ENCODE results near the gene C16orf86. TPM values are rescaled to one million over a fixed set of nuclear protein-coding genes. Genes with fewer than 3 reads are reported as not detected.

Gene C16orf86
- total RNA-seq, 1 experiment from 2014 or later = 4.9 TPM

DNA sequence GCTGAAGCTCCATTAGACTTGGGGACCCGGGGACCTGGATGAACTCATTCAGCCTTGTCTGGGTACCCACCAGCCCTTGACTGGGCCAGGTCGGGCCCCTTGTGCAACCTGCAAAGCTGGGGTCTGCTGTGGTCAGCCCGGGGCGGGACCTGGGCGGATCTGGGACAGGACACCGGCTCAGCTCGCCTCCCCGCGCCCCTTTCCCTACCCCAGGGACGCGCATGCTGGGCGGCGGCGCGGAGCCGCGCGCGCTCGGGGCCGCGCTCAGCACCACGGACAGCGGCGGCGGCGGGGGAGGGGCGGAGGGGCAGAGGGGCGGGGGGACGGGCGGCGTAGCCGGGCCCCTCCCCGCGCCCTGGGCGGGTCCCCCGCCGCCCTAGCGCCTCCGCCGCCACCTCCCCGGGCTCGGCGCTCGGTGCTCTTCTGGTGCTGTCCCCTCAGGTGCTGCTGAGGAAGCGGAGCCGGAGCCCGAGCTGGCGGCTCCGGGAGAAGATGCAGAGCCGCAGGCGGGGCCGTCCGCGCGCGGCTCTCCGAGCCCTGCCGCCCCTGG lies 14.0 kb upstream of the C16orf86 start (continued):
- TF ChIP-seq FOXP4 (CRISPR knock-in tag; IDR thresholded peaks at IDR 0.05) = peak; percentile 70
- 0 out of 2 replicates have a peak, but pooled peaks have one; percentile 20 for TF ChIP-seq NFE2L1 (CRISPR knock-in tag; IDR thresholded peaks at IDR 0.05)
- no peak for TF ChIP-seq FOXK1 (CRISPR knock-in tag; IDR thresholded peaks at IDR 0.05)
- 0 out of 2 replicates have a peak, but pooled peaks have one; percentile 22 for TF ChIP-seq USF1 (CRISPR knock-in tag; IDR thresholded peaks at IDR 0.05)
- TF ChIP-seq, protein P1, sequence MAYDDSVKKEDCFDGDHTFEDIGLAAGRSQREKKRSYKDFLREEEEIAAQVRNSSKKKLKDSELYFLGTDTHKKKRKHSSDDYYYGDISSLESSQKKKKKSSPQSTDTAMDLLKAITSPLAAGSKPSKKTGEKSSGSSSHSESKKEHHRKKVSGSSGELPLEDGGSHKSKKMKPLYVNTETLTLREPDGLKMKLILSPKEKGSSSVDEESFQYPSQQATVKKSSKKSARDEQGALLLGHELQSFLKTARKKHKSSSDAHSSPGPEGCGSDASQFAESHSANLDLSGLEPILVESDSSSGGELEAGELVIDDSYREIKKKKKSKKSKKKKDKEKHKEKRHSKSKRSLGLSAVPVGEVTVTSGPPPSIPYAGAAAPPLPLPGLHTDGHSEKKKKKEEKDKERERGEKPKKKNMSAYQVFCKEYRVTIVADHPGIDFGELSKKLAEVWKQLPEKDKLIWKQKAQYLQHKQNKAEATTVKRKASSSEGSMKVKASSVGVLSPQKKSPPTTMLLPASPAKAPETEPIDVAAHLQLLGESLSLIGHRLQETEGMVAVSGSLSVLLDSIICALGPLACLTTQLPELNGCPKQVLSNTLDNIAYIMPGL (CRISPR knock-in tag; IDR thresholded peaks at IDR 0.05) = 0 out of 2 replicates have a peak, but pooled peaks have one; percentile 10
- peak; percentile 80; the same call in 1 of the 2 replicates for TF ChIP-seq FOXP1 (CRISPR knock-in tag; IDR thresholded peaks at IDR 0.05; ENCODE audit: borderline replicate concordance)
- no peak for TF ChIP-seq AFF4 (CRISPR knock-in tag; IDR thresholded peaks at IDR 0.05; ENCODE audit: borderline replicate concordance)
- 0 out of 2 replicates have a peak, but pooled peaks have one; percentile 47 for TF ChIP-seq MYBL2 (CRISPR knock-in tag; IDR thresholded peaks at IDR 0.05)

DNA sequence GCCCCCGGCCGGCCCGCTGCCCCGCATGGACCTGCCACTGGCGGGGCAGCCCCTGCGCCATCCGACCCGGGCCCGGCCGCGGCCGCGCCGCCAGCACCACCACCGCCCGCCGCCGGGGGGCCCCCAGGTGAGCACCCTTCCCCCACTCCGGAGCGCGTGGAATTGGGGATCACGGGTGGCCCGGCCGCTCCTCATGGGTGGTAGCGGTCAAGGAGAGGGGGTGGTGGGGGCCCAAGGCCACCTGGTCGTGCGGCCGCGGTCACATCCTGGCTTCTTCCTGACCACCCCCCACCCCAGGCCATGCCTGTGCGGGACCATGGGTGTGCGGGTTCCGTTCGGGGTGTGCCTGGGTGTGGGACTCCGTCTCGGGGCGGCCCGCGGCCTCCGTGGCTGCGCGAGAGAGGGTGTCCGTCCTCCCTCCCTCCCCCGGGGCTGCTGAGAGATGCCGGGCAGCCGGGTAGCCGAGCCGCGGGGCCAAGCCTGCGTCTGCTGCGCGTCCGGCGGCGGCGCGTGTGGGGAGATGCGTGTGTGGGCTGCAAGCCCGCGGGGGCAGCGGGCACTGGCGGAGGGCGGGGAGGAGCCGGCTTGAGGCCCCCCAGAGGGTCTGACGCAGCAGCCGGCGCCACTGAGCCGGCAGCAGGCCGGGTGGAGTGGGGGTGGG lies 13.4 kb upstream of the C16orf86 start:
- CTCF ChIA-PET = interaction anchor here (1.0 to 6.8 kb wide), 9 partner anchors 10 to 172 kb away, joined by 3 to 38 read pairs (median 6); partner anchors contain the start of genes ATP6V0D1, C16orf86 and ENKD1
- ATAC-seq (peak; percentile 28), DNase-seq (ENCODE audit: low spot score) (no peak)
- Mint-ChIP-seq H3K27ac (no peak overlapping the region), H3K9me3 (no peaks in the 10 kb centered on the region), H3K4me1 (peaks cover 12% of the 10 kb centered on the region), H3K36me3 (peaks cover 4% of the 10 kb centered on the region; the same call in 1 of the 2 replicates), H3K27me3 (ENCODE audit: low read depth) (peaks cover 69% of the 10 kb centered on the region), H3K4me3 (peak overlapping the region; percentile 72)
- POLR2A ChIA-PET = no interaction called here
- TF ChIP-seq RELA (CRISPR knock-in tag; IDR thresholded peaks at IDR 0.05; ENCODE audit: borderline replicate concordance) (peak; percentile 37; the same call in 1 of the 2 replicates), CBFB (CRISPR knock-in tag; IDR thresholded peaks at IDR 0.05; ENCODE audit: low read depth) (no peak), ZNF219 (CRISPR knock-in tag; IDR thresholded peaks at IDR 0.05; ENCODE audit: borderline replicate concordance) (0 out of 2 replicates have a peak, but pooled peaks have one; percentile 51), FOXP4 (CRISPR knock-in tag; IDR thresholded peaks at IDR 0.05) (0 out of 2 replicates have a peak, but pooled peaks have one; percentile 46), ESRRA (CRISPR knock-in tag; IDR thresholded peaks at IDR 0.05; ENCODE audit: borderline replicate concordance) (no peak)
- TF ChIP-seq, protein P2, sequence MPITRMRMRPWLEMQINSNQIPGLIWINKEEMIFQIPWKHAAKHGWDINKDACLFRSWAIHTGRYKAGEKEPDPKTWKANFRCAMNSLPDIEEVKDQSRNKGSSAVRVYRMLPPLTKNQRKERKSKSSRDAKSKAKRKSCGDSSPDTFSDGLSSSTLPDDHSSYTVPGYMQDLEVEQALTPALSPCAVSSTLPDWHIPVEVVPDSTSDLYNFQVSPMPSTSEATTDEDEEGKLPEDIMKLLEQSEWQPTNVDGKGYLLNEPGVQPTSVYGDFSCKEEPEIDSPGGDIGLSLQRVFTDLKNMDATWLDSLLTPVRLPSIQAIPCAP (CRISPR knock-in tag; IDR thresholded peaks at IDR 0.05) = 0 out of 2 replicates have a peak, but pooled peaks have one; percentile 35
- TF ChIP-seq, protein P1 (CRISPR knock-in tag; IDR thresholded peaks at IDR 0.05) = 0 out of 2 replicates have a peak, but pooled peaks have one; percentile 57

All from WTC11 (cell line).